ENCODE measurements around the gene OR2AE1. TPM values are rescaled to one million over a fixed set of nuclear protein-coding genes. Genes with fewer than 3 reads are reported as not detected.

OR2AE1 gene
- total and polyA plus RNA-seq, 2 donors (not counting 1 experiment from before 2014, with no cell fraction given), result 0.43 to 1.3 TPM

DNA sequence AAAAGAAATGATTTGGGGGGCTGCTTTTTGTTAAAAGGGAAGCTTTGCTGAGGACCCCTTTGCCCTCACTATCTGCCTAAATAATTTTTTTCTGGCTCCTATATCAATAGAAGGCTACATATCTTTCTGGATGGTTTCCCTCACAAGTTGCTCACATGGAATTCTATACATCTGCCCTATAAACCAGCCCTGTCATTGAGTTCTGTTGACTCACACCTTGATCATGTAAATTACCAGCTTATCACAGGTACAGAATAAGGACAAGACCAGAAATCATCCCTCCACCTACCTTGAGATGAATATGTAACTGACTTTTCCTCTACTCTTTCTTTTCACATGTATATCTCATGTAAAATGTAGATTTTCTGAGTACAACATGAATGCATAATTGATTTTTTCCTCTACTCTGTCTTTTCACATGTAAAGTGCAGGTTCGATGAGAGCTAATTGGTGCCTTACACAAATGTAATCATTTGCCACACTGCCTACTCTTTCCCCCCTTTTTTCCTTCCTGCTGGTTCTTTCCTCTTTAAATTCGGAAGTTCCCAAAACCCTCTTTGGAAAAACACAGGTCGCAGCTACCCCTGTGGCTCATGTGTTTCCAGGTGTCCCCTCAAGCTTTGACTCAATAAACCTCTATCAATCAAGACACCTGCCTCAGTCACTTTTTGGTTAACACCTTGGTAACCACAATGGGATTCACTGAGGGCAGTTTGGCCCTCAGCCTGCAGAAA lies 36.5 kb downstream of the OR2AE1 start:
- Mint-ChIP-seq H3K27me3 (peaks cover 24% of the 10 kb centered on the region), H3K4me3 (no peak overlapping the region), H3K4me1 (peaks cover 2% of the 10 kb centered on the region), H3K9me3 (ENCODE audit: insufficient read depth) (no peaks in the 10 kb centered on the region), H3K27ac (no peak overlapping the region)
- WGBS (ENCODE audit: insufficient coverage), result 77% methylated on average over 3 of the region's 3 CpGs
- POLR2A ChIA-PET, result no interaction called here
- Histone ChIP-seq H3K4me3 (ENCODE audit: control extremely low read depth in 1 of 5, extremely low read depth in 1 of 5, insufficient read depth in 1 of 5, low read depth in 2 of 5, low read length in 4 of 5) (no peak overlapping the region), H3K79me2 (ENCODE audit: control insufficient read depth, insufficient read depth, low read length) (no peaks in the 10 kb centered on the region), H3K36me3 (replicated peaks in 1 of 2; ENCODE audit: control extremely low read depth in 1 of 2, control insufficient read depth in 1 of 2, extremely low read depth in 1 of 2, insufficient read depth in 2 of 2, low read length in 1 of 2) (no peaks in the 10 kb centered on the region), H3K4me2 (replicated peaks; ENCODE audit: low read depth, low read length, poor library complexity, severe bottlenecking) (no peak overlapping the region), H3K4me1 (ENCODE audit: control insufficient read depth in 2 of 2, insufficient read depth in 2 of 2, low read length in 2 of 2) (no peaks in the 10 kb centered on the region), H3K27ac (ENCODE audit: low read length in 2 of 2) (no peak overlapping the region), H4K20me1 (ENCODE audit: control insufficient read depth, insufficient read depth, low read length, poor library complexity, severe bottlenecking) (no peaks in the 10 kb centered on the region), H3K9me3 (ENCODE audit: control extremely low read depth in 1 of 3, control insufficient read depth in 2 of 3, insufficient read depth in 1 of 3, low read length in 2 of 3) (no peaks in the 10 kb centered on the region), H3K9ac (ENCODE audit: low read length) (no peak overlapping the region), H3K27me3 (replicated peaks in 1 of 4; ENCODE audit: control extremely low read depth in 1 of 4, control insufficient read depth in 3 of 4, insufficient read depth in 4 of 4, low read length in 3 of 4) (no peaks in the 10 kb centered on the region), H2AFZ (ENCODE audit: insufficient read depth, low read depth, low read length, poor library complexity, severe bottlenecking) (no peak overlapping the region)
- CTCF ChIA-PET, result no interaction called here
- TF ChIP-seq, protein P1, sequence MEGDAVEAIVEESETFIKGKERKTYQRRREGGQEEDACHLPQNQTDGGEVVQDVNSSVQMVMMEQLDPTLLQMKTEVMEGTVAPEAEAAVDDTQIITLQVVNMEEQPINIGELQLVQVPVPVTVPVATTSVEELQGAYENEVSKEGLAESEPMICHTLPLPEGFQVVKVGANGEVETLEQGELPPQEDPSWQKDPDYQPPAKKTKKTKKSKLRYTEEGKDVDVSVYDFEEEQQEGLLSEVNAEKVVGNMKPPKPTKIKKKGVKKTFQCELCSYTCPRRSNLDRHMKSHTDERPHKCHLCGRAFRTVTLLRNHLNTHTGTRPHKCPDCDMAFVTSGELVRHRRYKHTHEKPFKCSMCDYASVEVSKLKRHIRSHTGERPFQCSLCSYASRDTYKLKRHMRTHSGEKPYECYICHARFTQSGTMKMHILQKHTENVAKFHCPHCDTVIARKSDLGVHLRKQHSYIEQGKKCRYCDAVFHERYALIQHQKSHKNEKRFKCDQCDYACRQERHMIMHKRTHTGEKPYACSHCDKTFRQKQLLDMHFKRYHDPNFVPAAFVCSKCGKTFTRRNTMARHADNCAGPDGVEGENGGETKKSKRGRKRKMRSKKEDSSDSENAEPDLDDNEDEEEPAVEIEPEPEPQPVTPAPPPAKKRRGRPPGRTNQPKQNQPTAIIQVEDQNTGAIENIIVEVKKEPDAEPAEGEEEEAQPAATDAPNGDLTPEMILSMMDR (IDR thresholded peaks at IDR 0.05), result no peak
- TF ChIP-seq EZH2 (IDR thresholded peaks at IDR 0.05; ENCODE audit: borderline replicate concordance, insufficient read depth, low read depth, low read length, poor library complexity, severe bottlenecking), result no peak
- DNase-seq (no peak), ATAC-seq (ENCODE audit: low read depth) (no peak)
- intact Hi-C loops (cut with micrococcal nuclease), result no loop called here

DNA sequence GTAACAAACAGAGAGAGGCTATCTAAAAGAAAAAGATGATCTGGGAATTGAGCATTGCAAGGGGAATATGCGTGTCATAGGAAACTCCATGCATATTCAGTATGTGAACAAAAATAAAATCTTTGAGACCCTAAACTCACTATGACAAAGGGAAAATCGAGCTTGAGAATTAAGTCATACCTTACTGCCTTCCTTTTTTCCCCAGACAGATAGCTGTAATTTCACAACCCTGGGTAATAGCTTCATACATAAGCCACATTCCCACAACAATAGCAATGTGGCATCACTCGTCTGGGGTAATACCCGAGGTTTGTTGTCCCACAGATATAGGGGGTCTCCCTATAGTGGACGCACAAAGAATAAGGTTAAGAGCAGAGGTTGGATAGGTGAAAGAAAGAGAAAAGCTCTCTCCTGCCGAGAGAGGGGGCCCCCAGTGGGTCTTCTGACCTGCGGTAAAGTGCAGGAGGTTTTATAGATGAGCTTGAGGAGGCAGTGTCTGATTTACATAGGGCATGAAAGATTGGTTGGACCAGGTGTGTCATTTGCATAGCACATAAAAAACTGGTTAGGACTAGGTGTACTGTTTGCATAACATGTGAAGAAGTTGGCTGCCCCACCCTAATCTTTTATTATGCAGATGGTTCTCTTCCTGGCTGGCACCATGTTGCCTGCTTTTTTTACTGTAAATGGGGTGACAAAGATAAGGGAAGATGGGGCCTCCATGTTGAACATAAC lies 37.4 kb downstream of the OR2AE1 start:
- no peak overlapping the region for H3K4me2 ChIP-seq (replicated peaks; ENCODE audit: low read depth, low read length, poor library complexity, severe bottlenecking)
- Mint-ChIP-seq H3K9me3 (ENCODE audit: insufficient read depth) (no peaks in the 10 kb centered on the region), H3K4me3 (no peak overlapping the region), H3K27me3 (peaks cover 24% of the 10 kb centered on the region), H3K27ac (no peak overlapping the region), H3K4me1 (peaks cover 2% of the 10 kb centered on the region)
- WGBS (ENCODE audit: insufficient coverage), result 80% methylated on average over 5 of the region's 7 CpGs
- H2AFZ ChIP-seq (ENCODE audit: insufficient read depth, low read depth, low read length, poor library complexity, severe bottlenecking), result no peak overlapping the region
- H3K9ac ChIP-seq (ENCODE audit: low read length), result no peak overlapping the region
- DNase-seq (no peak), ATAC-seq (ENCODE audit: low read depth) (no peak)
- H3K27me3 ChIP-seq (replicated peaks in 1 of 4; ENCODE audit: control extremely low read depth in 1 of 4, control insufficient read depth in 3 of 4, insufficient read depth in 4 of 4, low read length in 3 of 4), result peaks cover 0 to 4% (median under 1%) of the 10 kb centered on the region in 4 experiments
- H4K20me1 ChIP-seq (ENCODE audit: control insufficient read depth, insufficient read depth, low read length, poor library complexity, severe bottlenecking), result no peaks in the 10 kb centered on the region
- intact Hi-C loops (cut with micrococcal nuclease), result no loop called here
- no peaks in the 10 kb centered on the region for H3K79me2 ChIP-seq (ENCODE audit: control insufficient read depth, insufficient read depth, low read length)
- H3K36me3 ChIP-seq (replicated peaks in 1 of 2; ENCODE audit: control extremely low read depth in 1 of 2, control insufficient read depth in 1 of 2, extremely low read depth in 1 of 2, insufficient read depth in 2 of 2, low read length in 1 of 2), result no peaks in the 10 kb centered on the region
- no peak overlapping the region for H3K27ac ChIP-seq (ENCODE audit: low read length in 2 of 2)
- POLR2A ChIA-PET, result no interaction called here
- no peaks in the 10 kb centered on the region for H3K9me3 ChIP-seq (ENCODE audit: control extremely low read depth in 1 of 3, control insufficient read depth in 2 of 3, insufficient read depth in 1 of 3, low read length in 2 of 3)
- H3K4me1 ChIP-seq (ENCODE audit: control insufficient read depth in 2 of 2, insufficient read depth in 2 of 2, low read length in 2 of 2), result no peaks in the 10 kb centered on the region
- no peak overlapping the region for H3K4me3 ChIP-seq (ENCODE audit: control extremely low read depth in 1 of 5, extremely low read depth in 1 of 5, insufficient read depth in 1 of 5, low read depth in 2 of 5, low read length in 4 of 5)
- CTCF ChIA-PET, result no interaction called here
- no peak for TF ChIP-seq EZH2 (IDR thresholded peaks at IDR 0.05; ENCODE audit: borderline replicate concordance, insufficient read depth, low read depth, low read length, poor library complexity, severe bottlenecking)
- TF ChIP-seq, protein P1 (IDR thresholded peaks at IDR 0.05), result no peak
